NK-92 treated with Interleukin-12 subunit alpha and Interleukin-12 subunit beta, amount 100 ng/mL, for 24 hours (cell line): ENCODE data around the gene PCDHGA8.
"Not testable (repeated sequence)": the region's sequence is repeated elsewhere in the genome, so short reads cannot be mapped to it uniquely, and the experiment has no call there.

Experiments
- DNase-seq: peaks from one replicate; lab custom pipeline; 2025; lab: John Stamatoyannopoulos, UW

PCDHGA8 gene

DNA sequence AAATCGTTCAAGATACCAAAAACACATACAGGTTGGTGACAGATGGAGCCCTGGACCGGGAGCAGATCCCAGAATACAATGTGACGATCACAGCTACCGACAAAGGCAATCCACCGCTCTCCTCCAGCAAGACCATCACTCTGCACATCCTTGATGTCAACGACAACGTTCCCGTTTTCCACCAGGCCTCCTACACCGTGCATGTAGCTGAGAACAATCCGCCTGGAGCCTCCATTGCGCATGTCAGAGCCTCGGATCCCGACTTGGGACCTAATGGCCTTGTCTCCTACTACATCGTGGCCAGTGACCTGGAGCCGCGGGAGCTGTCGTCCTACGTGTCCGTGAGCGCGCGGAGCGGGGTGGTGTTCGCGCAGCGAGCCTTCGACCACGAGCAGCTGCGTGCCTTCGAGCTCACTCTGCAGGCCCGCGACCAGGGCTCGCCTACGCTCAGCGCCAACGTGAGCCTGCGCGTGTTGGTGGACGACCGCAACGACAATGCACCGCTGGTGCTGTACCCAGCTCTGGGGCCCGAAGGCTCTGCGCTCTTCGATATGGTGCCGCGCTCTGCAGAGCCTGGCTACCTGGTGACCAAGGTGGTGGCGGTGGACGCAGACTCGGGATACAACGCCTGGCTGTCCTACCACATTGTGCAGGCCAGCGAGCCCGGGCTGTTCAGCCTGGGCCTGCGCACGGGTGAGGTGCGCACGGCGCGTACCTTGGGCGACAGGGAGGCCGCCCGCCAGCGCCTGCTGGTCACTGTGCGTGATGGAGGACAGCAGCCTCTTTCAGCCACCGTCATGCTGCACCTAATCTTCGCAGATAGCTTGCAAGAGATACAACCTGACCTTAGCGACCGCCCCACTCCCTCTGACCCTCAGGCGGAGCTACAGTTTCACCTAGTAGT lies 20.6 kb upstream of the PCDHGA8 start:
- DNase-seq: no peak

DNA sequence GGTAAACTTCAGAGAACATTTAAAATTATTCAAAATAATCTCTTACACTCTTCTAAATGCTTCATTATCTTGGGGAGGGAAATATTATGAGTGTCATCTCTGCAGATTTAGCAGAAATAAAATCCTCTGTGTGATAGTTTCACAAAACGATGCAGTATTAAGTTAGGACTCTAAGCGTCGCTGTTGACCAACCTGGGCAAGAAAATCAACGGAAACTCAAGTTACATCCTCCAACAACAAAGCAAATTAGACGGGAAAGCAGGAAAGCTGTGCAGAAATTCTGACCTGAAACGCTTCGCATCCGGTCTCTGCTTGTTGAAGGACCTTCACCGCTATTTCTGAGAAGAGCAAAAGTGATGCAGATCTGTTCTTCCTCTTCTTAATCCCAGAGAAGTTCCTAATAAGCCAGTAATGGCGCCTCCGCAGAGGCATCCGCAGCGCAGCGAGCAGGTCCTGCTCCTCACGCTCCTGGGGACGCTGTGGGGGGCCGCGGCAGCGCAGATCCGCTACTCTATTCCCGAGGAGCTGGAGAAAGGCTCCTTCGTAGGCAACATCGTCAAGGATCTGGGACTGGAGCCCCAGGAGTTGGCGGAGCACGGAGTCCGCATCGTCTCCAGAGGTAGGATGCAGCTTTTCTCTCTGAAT lies 18.6 kb upstream of the PCDHGA8 start, which contains the start of gene PCDHGA6:
TSS of gene PCDHGA6 (plus strand) at position 219 of the 645 bp plus-strand sequence. CDS start at position 412, 193 bp downstream.
- no peak for DNase-seq

DNA sequence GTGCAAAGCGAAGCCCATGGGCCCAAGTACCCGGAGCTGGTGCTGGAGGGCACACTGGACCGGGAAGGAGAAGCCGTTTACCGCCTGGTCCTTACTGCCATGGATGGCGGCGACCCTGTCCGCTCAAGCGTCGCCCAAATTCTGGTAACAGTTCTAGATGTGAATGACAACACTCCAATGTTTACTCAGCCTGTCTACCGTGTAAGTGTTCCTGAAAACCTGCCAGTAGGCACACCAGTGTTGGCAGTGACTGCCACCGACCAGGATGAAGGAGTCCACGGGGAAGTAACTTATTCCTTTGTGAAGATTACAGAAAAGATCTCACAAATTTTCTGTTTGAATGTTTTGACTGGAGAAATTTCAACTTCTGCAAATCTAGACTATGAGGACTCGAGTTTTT lies 17.8 kb upstream of the PCDHGA8 start:
- no peak for DNase-seq

DNA sequence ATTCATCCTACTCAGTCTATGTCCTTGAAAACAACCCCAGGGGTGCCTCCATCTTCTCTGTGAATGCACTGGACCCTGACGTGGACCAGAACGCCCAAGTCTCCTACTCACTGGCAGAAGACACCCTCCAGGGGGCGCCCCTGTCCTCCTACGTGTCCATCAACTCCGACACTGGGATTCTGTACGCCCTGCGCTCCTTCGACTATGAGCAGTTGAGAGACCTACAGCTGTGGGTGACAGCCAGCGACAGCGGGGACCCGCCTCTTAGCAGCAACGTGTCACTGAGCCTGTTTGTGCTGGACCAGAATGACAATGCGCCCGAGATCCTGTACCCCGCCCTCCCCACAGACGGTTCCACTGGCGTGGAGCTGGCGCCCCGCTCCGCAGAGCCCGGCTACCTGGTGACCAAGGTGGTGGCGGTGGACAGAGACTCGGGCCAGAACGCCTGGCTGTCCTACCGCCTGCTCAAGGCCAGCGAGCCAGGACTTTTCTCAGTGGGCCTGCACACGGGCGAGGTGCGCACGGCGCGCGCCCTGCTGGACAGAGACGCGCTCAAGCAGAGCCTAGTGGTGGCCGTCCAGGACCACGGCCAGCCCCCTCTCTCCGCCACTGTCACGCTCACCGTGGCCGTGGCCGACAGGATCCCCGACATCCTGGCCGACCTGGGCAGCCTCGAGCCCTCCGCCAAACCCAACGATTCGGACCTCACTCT lies 16.8 kb upstream of the PCDHGA8 start:
- DNase-seq: not testable (repeated sequence)

DNA sequence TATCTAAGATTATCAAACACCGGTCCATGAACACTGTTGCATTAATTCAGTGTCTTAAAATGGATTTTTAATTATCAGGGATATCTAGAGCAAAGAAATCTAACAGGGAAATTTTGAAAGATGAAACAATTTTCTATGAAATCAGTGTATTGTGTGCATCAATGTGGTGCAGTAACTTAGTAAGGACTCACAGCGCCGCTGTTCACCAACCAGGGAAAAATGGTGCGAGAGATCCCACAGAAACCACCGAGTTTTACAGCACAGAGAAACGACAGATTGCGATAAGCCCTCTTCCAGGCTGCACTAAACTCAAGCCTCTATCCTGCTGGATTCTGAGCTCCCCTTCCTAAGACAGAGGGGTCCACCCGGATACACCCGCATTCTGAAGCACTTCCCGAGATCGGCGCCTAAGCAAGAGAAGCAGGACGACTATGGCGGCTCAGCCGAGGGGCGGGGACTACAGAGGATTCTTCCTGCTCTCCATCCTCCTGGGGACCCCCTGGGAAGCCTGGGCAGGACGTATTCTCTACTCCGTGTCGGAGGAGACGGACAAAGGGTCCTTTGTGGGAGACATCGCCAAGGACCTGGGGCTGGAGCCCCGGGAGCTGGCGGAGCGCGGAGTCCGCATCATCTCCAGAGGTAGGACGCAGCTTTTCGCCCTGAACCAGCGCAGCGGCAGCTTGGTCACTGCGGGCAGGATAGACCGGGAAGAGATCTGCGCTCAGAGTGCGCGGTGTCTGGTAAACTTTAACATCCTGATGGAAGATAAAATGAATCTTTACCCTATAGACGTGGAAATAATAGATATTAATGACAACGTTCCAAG lies 9.8 kb upstream of the PCDHGA8 start, which contains the start of gene PCDHGA7:
TSS of gene PCDHGA7 (plus strand) at position 274 of the 826 bp plus-strand sequence. CDS start at position 432, 158 bp downstream.
- DNase-seq: no peak

DNA sequence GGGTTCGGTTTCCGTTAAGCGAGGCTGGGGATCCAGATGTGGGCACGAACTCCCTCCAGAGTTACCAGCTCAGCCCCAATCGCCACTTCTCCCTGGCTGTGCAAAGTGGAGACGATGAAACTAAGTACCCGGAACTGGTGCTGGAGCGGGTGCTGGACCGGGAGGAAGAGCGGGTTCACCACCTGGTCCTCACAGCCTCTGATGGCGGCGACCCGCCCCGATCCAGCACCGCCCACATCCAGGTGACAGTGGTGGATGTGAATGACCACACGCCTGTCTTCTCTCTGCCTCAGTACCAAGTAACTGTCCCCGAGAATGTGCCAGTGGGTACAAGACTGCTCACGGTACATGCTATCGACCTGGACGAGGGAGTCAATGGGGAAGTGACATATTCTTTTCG lies 9.1 kb upstream of the PCDHGA8 start:
- no peak for DNase-seq

DNA sequence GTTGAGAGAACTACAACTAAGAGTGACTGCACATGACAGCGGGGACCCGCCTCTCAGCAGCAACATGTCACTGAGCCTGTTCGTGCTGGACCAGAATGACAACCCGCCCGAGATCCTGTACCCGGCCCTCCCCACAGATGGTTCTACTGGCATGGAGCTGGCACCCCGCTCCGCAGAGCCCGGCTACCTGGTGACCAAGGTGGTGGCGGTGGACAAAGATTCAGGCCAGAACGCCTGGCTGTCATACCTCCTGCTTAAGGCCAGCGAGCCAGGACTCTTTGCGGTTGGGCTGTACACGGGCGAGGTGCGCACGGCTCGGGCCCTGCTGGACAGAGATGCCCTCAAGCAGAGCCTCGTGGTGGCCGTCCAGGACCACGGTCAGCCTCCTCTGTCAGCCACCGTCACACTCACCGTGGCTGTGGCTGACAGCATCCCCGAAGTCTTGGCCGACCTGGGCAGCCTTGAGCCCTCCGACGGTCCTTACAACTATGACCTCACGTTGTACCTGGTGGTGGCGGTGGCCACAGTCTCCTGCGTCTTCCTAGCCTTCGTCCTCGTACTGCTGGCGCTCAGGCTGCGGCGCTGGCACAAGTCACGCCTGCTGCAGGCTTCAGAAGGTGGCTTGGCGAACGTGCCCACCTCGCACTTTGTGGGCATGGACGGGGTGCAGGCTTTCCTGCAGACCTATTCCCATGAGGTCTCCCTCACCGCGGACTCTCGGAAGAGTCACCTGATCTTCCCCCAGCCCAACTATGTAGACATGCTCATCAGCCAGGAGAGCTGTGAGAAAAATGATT lies 7.8 kb upstream of the PCDHGA8 start:
- no peak for DNase-seq

DNA sequence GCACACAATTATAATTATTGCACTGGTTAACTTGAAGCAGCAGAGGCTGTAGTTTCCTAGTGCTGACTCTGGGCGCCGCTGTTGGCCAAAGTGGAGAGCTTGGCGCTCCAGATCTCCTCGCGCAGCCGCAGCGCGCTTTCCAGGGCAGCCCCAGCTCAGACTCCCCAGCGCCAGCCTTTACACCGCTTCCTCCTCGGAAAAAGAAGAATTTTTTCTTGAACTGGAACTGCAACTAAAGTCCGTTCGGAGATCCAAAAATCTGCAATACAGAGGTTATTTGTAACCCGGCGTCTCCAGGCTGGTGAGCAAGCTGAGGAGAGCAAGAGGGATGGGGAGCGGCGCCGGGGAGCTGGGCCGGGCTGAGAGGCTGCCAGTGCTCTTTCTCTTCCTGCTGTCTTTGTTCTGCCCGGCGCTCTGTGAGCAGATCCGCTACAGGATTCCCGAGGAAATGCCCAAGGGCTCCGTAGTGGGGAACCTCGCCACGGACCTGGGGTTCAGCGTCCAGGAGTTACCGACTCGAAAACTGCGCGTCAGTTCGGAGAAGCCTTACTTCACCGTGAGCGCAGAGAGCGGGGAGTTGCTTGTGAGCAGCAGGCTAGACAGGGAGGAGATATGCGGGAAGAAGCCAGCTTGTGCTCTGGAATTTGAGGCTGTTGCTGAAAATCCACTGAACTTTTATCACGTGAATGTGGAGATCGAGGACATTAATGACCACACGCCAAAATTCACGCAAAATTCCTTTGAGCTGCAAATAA lies 4.7 kb upstream of the PCDHGA8 start, which contains the start of gene PCDHGB4:
TSS of gene PCDHGB4 (plus strand) at position 142 of the 755 bp plus-strand sequence. CDS start at position 329, 187 bp downstream.
- DNase-seq: not testable (repeated sequence)

DNA sequence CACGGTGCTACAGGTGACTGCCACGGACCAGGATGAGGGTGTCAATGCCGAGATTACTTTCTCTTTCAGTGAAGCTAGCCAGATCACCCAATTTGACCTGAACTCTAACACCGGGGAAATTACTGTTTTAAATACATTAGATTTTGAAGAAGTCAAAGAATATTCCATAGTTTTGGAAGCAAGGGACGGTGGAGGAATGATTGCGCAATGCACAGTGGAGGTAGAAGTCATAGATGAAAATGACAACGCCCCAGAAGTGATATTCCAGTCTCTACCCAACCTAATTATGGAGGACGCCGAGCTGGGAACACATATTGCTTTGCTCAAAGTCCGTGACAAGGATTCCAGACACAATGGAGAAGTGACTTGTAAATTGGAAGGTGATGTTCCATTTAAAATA lies 3.8 kb upstream of the PCDHGA8 start:
- DNase-seq: no peak

DNA sequence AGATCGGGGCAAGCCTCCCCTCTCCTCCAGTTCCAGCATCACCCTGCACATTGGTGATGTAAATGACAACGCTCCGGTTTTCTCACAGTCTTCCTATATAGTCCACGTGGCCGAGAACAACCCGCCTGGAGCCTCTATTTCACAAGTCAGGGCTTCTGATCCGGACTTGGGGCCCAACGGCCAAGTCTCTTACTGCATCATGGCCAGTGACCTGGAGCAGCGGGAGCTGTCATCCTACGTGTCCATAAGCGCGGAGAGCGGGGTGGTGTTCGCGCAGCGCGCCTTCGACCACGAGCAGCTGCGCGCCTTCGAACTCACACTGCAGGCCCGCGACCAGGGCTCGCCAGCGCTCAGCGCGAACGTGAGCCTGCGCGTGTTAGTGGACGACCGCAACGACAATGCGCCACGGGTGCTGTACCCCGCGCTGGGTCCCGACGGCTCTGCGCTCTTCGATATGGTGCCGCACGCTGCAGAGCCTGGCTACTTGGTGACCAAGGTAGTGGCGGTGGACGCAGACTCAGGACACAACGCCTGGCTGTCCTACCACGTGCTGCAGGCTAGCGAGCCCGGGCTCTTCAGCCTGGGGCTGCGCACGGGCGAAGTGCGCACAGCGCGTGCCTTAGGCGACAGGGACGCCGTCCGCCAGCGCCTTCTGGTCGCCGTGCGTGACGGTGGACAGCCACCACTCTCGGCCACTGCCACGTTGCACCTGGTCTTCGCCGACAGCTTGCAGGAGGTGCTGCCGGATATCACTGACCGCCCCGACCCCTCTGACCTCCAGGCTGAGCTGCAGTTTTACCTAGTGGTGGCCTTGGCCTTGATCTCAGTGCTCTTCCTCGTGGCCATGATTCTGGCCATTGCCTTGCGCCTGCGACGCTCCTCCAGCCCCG lies 3.0 kb upstream of the PCDHGA8 start:
- no peak for DNase-seq

DNA sequence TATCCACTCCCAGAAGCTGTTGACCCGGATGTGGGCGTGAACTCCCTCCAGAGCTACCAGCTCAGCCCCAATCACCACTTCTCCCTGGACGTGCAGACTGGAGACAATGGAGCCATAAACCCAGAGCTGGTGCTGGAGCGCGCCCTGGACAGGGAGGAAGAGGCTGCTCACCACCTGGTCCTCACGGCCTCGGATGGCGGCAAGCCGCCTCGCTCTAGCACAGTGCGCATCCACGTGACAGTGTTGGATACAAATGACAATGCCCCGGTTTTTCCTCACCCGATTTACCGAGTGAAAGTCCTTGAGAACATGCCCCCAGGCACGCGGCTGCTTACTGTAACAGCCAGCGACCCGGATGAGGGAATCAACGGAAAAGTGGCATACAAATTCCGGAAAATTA lies 834 bp downstream of the PCDHGA8 start:
- DNase-seq: no peak

DNA sequence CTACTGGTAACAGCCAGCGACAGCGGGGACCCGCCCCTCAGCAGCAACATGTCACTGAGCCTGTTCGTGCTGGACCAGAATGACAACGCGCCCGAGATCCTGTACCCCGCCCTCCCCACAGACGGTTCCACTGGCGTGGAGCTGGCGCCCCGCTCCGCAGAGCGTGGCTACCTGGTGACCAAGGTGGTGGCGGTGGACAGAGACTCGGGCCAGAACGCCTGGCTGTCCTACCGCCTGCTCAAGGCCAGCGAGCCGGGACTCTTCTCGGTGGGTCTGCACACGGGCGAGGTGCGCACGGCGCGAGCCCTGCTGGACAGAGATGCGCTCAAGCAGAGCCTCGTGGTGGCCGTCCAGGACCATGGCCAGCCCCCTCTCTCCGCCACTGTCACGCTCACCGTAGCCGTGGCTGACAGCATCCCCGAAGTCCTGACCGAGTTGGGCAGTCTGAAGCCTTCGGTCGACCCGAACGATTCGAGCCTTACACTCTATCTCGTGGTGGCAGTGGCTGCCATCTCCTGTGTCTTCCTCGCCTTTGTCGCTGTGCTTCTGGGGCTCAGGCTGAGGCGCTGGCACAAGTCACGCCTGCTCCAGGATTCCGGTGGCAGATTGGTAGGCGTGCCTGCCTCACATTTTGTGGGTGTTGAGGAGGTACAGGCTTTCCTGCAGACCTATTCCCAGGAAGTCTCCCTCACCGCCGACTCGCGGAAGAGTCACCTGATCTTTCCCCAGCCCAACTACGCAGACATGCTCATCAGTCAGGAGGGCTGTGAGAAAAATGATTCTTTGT lies 2.2 kb downstream of the PCDHGA8 start:
- DNase-seq: not testable (repeated sequence)

DNA sequence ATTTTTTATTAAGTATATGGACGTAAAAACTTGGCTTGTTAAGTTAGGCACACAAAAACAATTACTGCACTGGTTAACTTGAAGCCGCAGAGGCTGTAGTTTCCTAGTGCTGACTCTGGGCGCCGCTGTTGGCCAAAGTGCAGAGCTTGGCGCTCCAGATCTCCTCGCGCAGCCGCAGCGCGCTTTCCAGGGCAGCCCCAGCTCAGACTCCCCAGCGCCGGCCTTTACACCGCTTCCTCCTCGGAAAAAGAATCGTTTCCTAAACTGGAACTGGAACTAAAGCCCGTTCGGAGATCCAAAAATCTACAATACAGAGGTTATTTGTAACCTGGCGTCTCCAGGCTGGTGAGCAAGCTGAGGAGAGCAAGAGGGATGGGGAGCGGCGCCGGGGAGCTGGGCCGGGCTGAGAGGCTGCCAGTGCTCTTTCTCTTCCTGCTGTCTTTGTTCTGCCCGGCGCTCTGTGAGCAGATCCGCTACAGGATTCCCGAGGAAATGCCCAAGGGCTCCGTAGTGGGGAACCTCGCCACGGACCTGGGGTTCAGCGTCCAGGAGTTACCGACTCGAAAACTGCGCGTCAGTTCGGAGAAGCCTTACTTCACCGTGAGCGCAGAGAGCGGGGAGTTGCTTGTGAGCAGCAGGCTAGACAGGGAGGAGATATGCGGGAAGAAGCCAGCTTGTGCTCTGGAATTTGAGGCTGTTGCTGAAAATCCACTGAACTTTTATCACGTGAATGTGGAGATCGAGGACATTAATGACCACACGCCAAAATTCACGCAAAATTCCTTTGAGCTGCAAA lies 5.5 kb downstream of the PCDHGA8 start, which contains the start of gene PCDHGB5:
TSS of gene PCDHGB5 (plus strand) at position 192 of the 796 bp plus-strand sequence. CDS start at position 373, 181 bp downstream.
- not testable (repeated sequence) for DNase-seq

DNA sequence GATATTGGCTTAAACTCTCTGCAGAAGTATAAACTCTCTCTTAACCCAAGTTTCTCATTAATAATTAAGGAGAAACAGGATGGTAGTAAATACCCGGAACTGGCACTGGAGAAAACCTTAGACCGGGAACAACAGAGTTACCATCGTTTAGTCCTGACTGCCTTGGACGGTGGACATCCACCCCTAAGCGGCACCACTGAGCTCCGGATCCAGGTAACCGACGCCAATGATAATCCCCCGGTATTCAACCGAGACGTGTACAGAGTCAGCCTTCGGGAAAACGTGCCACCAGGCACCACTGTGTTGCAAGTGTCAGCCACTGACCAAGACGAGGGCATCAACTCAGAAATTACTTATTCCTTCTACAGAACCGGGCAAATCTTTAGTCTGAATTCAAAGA lies 6.2 kb downstream of the PCDHGA8 start:
- no peak for DNase-seq

DNA sequence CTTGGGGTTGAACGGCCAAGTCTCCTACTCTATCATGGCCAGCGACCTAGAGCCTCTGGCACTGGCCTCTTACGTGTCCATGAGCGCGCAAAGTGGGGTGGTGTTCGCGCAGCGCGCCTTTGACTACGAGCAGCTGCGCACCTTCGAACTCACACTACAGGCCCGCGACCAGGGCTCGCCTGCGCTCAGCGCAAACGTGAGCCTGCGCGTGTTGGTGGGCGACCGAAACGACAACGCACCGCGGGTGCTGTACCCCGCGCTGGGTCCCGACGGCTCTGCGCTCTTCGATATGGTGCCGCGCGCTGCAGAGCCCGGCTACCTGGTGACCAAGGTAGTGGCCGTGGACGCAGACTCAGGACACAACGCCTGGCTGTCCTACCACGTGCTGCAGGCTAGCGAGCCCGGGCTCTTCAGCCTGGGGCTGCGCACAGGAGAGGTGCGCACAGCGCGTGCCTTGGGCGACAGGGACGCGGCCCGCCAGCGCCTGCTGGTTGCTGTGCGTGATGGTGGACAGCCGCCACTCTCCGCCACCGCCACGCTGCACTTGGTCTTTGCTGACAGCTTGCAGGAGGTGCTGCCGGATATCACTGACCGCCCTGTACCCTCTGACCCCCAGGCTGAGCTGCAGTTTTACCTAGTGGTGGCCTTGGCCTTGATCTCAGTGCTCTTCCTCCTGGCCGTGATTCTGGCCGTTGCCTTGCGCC lies 7.3 kb downstream of the PCDHGA8 start:
- no peak for DNase-seq

DNA sequence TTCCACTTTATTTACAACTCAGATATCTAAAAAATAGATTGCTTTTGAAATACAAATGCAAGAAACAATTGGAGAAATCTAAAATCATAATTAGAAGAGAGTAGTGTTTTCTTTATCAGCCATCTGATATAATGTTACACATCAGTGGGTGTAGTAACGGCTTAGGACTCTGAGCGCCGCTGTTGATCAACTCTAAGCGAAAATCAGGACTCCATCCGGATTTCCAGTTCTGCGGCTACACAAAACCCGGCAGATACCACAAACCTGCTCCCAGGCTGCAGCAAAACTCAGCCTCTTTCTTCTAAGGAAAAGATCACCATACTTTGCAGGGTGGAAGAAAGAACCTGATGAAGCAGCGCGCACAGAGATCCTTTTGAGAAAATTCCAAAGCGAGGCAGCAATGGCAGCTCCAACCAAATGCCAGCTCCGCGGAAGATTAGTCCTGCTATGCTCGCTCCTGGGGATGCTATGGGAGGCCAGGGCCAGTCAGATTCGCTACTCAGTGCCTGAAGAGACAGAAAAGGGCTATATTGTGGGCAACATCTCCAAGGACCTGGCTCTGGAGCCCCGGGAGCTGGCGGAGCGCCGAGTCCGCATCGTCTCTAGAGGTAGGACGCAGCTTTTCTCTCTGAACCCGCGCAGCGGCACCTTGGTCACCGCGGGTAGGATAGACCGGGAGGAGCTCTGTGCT lies 10.3 kb downstream of the PCDHGA8 start, which contains the start of gene PCDHGA9:
TSS of gene PCDHGA9 (plus strand) at position 226 of the 691 bp plus-strand sequence. CDS start at position 401, 175 bp downstream.
- DNase-seq: no peak
